ENCODE data around the gene ACP4. TPM values are rescaled to one million over a fixed set of nuclear protein-coding genes. Genes with fewer than 3 reads are reported as not detected.
"Not testable (repeated sequence)": the region's sequence is repeated elsewhere in the genome, so short reads cannot be mapped to it uniquely, and the experiment has no call there.

The ACP4 gene
- total RNA-seq, 2 donors from 2014 or later: not detected

- intact Hi-C loops (cut with DNase I): no loop called here
- Histone ChIP-seq H3K27me3 (no peaks in the 10 kb centered on the region), H3K9me3 (no peaks in the 10 kb centered on the region), H3K36me3 (replicated peaks in 1 of 2; ENCODE audit: insufficient read depth in 1 of 2, low read depth in 2 of 2) (no peaks in the 10 kb centered on the region), H3K4me3 (no peak overlapping the region), H3K27ac (no peak overlapping the region), H3K4me1 (no peaks in the 10 kb centered on the region)
- TF ChIP-seq CTCF (IDR thresholded peaks at IDR 0.05): no peak
- no peak for TF ChIP-seq POLR2A (IDR thresholded peaks at IDR 0.05)
- ATAC-seq (no peak), DNase-seq (no peak)
- 48 to 52% methylated on average over 7 of the region's 7 CpGs for WGBS, 2 donors
These were observed 25.8 kb upstream of the ACP4 start for GRCh38 chr19:50764409-50764808.

GRCh38 chr19:50766746-50767145 lies 23.5 kb upstream of the ACP4 start:
- 51 to 69% methylated on average over 12 of the region's 12 CpGs for WGBS, 2 donors
- DNase-seq; H3K4me3 ChIP-seq; H3K9me3 ChIP-seq; ATAC-seq; H3K27me3 ChIP-seq; H3K27ac ChIP-seq; H3K4me1 ChIP-seq; intact Hi-C loops (cut with DNase I); H3K36me3 ChIP-seq (replicated peaks in 1 of 2; ENCODE audit: insufficient read depth in 1 of 2, low read depth in 2 of 2): not testable (repeated sequence)

- 23 to 27% methylated on average over 5 of the region's 5 CpGs for WGBS, 2 donors
These were observed 23.0 kb upstream of the ACP4 start for GRCh38 chr19:50767263-50767662.

GRCh38 chr19:50768277-50768676 lies 21.9 kb upstream of the ACP4 start:
- DNase-seq (no peak), ATAC-seq (no peak)
- Histone ChIP-seq H3K27me3 (no peaks in the 10 kb centered on the region), H3K9me3 (peaks cover 0 to 5% (median 0%) of the 10 kb centered on the region in 3 donors), H3K4me3 (no peak overlapping the region), H3K4me1 (no peaks in the 10 kb centered on the region), H3K36me3 (replicated peaks in 1 of 2; ENCODE audit: insufficient read depth in 1 of 2, low read depth in 2 of 2) (no peaks in the 10 kb centered on the region), H3K27ac (no peak overlapping the region)
- intact Hi-C loops (cut with DNase I): no loop called here
- TF ChIP-seq POLR2A (IDR thresholded peaks at IDR 0.05): no peak
- TF ChIP-seq CTCF (IDR thresholded peaks at IDR 0.05): no peak
- WGBS, 2 donors: 46 to 49% methylated on average over 5 of the region's 5 CpGs

More at GRCh38 chr19:50767263-50767662, 23.0 kb upstream of the ACP4 start:
- H3K9me3 ChIP-seq; H3K36me3 ChIP-seq (replicated peaks in 1 of 2; ENCODE audit: insufficient read depth in 1 of 2, low read depth in 2 of 2); ATAC-seq; H3K27me3 ChIP-seq; intact Hi-C loops (cut with DNase I); DNase-seq; H3K27ac ChIP-seq; H3K4me1 ChIP-seq; H3K4me3 ChIP-seq: not testable (repeated sequence)

GRCh38 chr19:50770164-50770563 lies 20.1 kb upstream of the ACP4 start, which contains the start of gene GPR32:
Gene GPR32, plus strand, starts transcription at chr19:50770464. Its CDS starts 137 bp downstream, at chr19:50770601.
- H3K4me3 ChIP-seq; intact Hi-C loops (cut with DNase I); H3K27me3 ChIP-seq; ATAC-seq; H3K27ac ChIP-seq; H3K4me1 ChIP-seq; H3K9me3 ChIP-seq; DNase-seq; H3K36me3 ChIP-seq (replicated peaks in 1 of 2; ENCODE audit: insufficient read depth in 1 of 2, low read depth in 2 of 2): not testable (repeated sequence)
- 44 to 54% methylated on average over 2 of the region's 2 CpGs for WGBS, 2 donors

- intact Hi-C loops (cut with DNase I): no loop called here
- no peak overlapping the region for H3K4me3 ChIP-seq
- H3K9me3 ChIP-seq: peaks cover 0 to 5% (median 0%) of the 10 kb centered on the region in 3 donors
- H3K4me1 ChIP-seq: no peaks in the 10 kb centered on the region
- 69 to 75% methylated on average over 9 to 13 of the region's 13 CpGs for WGBS, 2 donors
- no peak for DNase-seq
- ATAC-seq: no peak
- no peak overlapping the region for H3K27ac ChIP-seq
- TF ChIP-seq CTCF (IDR thresholded peaks at IDR 0.05): no peak
- no peak for TF ChIP-seq POLR2A (IDR thresholded peaks at IDR 0.05)
- no peaks in the 10 kb centered on the region for H3K36me3 ChIP-seq (replicated peaks in 1 of 2; ENCODE audit: insufficient read depth in 1 of 2, low read depth in 2 of 2)
- H3K27me3 ChIP-seq: no peaks in the 10 kb centered on the region
These were observed 19.3 kb upstream of the ACP4 start for GRCh38 chr19:50770888-50771287.
